Measurements from ENCODE around the gene ARHGEF12.

The ARHGEF12 gene

DNA sequence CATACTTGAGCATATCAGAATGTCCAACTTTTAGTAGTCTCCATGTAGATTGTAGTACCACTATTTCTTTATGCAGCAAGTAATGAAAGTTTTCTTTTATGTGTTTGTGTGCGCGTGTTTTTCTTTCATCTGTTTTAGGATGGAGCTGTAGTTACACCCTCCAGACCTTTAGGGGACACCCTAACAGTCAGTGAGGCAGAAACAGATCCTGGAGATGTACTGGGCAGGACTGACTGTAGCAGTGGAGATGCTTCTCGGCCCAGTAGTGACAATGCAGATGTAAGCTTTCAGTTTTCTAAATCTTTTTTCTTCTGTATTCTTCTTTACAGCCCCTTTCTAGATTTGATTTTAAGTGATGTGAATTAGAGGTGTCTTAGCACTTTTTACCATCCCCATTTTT is 95.4 kb downstream of the ARHGEF12 start:
- no peak for DNase-seq

GRCh38 chr11:120432056-120433018 is 96.1 kb downstream of the ARHGEF12 start:
- no peak for DNase-seq

DNA sequence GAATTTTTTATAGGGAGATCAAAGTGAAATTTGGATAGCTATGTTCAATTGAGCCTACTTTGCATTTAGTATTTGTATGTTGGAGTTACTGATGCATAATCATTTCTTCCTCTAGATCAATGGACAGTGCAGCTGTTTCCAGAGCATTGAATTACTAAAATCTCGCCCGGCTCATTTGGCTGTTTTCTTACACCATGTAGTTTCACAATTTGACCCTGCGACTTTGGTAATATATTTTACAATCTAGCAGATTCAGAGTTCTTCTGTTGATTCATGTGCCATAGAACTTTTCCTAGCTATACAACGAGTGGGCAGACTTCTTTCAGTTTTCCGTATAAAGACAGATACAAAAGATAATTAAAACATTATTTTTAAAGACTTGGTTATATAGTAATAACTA is 105.4 kb downstream of the ARHGEF12 start:
- no peak for DNase-seq

DNA sequence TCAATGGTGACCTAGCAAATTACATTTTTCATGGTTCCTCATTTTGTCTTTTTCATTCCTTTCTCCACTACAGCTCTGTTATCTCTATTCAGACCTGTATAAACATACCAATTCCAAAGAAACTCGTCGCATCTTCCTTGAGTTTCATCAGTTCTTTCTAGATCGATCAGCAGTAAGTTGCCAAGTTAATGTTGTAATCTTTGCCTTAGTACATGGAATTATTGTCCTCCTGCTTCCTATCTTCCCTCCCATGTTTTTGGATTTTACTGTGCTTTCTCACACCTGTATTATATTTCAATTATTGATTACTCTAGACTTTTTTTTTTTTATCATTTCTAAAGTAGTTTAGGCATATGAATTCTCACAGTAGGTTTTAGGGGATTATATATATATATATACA is 105.8 kb downstream of the ARHGEF12 start:
- no peak for DNase-seq

DNA sequence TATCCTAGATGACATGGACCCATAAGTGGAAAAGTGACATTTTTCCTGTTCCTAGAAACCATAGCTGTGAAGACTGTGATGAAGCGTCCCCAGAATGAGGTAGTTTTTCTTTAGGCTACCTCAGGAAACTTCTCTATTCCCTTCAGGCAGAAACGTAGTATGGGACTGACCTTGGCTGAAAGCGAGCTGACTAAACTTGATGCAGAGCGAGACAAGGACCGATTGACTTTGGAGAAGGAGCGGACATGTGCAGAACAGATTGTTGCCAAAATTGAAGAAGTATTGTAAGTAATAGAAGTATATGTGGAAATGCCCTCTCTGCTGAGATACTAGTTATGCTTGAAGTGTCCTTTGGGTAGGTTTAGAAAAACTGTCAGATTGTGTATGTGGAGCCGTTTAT is 110.6 kb downstream of the ARHGEF12 start:
- no peak for DNase-seq

DNA sequence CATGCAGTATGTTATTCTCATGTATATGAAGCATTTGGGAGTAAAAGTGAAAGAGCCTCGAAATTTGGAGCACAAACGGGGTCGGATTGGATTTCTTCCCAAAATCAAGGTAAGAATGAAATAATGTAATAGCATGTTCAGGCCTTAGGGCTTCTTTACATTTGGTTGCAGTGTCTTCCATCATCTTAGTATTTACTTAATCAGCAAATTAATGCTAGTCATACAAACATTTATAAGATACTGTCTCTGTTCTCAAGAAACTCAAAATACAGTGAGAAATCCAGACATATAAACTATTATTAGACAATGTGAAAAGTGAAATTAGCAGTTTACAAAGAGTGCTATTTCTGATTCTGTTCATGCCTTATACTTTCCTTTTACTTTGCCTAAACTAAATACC is 112.0 kb downstream of the ARHGEF12 start:
- DNase-seq = no peak

- no peak for DNase-seq
These were observed 119.3 kb downstream of the ARHGEF12 start for GRCh38 chr11:120455487-120455886.

- no peak for DNase-seq
These were observed 121.8 kb downstream of the ARHGEF12 start for GRCh38 chr11:120457996-120458395.

GRCh38 chr11:120462825-120463224 is 126.6 kb downstream of the ARHGEF12 start:
- DNase-seq = no peak

DNA sequence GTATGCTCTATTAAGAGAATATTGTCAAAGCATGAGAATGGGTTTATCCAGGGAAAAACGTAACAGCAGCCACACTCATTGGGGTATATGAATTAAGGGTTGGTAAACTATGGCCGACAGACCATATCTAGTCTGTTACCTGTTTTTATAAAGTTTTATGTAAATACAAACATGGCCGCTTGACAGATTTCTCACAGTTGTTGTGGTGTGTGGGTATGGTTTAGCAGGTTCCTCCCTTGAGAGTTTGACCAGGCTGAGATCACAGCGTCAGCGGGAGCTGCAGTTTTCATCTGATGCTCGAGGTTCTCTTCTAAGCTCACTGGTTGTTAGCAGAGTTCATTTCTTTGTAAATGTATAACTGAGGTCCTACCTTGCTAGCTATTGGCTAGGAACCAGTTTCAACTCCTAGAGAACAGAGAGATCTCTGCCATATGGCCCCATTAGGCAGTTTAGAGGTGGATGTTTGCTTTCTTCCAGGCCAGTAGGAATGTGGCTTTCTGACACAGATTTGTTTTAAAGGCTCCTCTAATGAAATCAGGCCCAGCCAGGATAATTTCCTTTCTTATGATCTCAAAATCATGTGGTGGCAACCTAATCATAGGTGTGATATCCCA is 129.8 kb downstream of the ARHGEF12 start:
- DNase-seq = no peak

- no peak for DNase-seq
These were observed 131.4 kb downstream of the ARHGEF12 start for GRCh38 chr11:120467627-120468026.

DNA sequence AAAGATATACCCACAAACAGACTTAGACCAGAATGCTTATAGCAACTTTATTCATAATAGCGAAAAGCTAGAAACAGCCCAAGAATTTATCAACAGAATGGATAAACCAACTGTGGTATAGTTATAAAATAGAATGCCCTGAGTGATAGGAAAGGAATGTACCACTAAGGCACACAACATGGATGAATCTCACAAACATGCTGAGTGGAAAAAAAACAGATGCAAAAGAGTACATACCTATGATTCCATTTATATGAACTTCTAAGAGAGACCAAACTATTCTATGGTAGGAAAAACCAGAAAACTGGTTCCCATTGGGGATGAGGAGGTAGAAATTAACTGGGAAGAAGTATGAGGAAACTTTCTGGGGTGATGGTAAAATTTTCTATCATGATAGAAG is 134.9 kb downstream of the ARHGEF12 start:
- DNase-seq = no peak

DNA sequence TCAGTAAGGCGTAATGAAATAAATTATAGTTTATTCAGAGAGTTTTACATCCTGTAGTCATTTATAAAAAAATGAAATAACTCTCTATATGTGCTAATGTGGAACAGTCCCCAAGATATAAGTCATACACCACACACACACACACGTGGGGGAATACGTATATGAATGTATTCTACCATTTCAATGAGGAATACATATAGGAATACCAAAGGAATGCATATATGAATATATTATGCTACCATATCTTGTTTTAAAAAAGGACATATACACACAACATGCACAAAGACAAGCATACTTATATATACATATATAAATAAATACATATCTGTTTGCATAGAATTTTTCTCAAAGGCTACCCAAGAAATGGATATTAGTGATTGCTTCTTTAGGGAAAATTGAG is 135.8 kb downstream of the ARHGEF12 start:
- no peak for DNase-seq

DNA sequence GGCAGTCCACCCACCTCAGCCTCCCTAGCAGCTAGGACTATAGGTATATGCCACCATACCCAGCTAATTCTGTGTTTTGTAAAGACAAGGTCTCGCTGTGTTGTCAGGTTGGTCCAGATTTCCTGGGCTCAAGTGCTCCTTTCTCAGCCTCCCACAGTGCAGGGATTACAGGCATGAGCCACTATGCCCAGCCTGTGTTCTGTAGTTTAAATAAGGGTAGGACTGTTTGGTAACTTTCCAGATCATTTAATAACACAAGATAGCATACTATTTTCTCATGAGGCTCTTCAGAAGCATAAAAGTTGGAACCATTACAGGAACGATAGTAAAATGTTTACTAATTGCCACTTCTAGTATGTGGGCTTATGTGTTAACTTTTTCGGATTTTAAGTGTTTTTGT is 137.3 kb downstream of the ARHGEF12 start:
- DNase-seq = no peak

- no peak for DNase-seq
These were observed 145.9 kb downstream of the ARHGEF12 start for GRCh38 chr11:120482149-120482548.

GRCh38 chr11:120484722-120485121 is 148.5 kb downstream of the ARHGEF12 start:
- DNase-seq = no peak

- no peak for DNase-seq
These were observed 149.9 kb downstream of the ARHGEF12 start for GRCh38 chr11:120486138-120486537.

GRCh38 chr11:120489799-120490198 is 153.6 kb downstream of the ARHGEF12 start:
- DNase-seq = no peak

GRCh38 chr11:120492486-120492885 is 156.3 kb downstream of the ARHGEF12 start:
- no peak for DNase-seq

DNA sequence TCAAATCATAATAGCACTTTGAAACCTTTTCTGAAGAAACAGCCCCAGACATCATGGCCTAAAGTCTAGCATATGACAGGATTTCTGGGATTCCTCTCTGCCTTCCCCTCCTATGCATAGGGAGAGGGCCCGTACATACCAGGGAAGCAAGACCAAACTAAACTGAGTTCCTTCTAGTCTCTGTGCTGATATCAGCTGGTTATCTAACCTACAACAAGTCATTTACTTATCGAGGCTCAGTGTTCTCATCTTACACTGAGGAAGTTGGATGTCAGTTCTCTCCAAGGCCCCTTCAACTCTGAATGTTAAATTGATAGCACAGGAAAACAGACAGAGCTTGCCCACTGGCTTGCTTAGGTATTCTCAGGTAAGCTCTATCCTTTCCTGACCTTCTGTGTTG is 158.4 kb downstream of the ARHGEF12 start:
- no peak for DNase-seq

- DNase-seq = no peak
These were observed 162.9 kb downstream of the ARHGEF12 start for GRCh38 chr11:120499088-120499487.

GRCh38 chr11:120499859-120500258 is 163.6 kb downstream of the ARHGEF12 start:
- DNase-seq = no peak

DNA sequence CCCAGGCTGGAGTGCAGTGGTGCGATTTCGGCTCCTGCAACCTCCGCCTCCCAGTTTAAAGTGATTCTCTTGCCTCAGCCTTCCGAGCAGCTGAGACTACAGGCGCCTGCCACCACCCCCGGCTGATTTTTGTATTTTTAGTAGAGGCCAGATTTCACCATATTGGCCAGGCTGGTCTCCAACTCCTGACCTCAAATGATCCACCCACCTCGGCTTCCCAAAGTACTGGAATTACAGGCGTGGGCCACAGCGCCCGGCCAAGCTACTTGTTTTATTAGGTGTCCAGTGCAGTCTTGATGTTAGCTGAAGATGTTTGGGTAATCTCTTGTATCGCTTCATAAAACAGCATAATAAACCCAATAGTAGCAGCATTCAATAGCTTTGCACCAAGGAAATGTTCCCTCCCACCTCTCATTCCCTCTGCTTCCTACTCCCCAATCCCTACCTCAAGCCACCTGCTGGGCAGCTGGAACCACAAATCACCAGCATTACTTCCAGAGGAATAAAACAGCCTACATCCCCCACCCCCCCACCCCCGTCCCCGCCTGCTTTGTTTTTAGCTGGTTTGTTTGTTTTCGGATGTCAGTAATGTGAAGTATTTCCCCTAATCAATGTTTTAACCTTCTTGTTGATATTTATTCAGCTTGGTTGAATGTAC is 164.3 kb downstream of the ARHGEF12 start:
- no peak for DNase-seq

GRCh38 chr11:120501440-120501839 is 165.2 kb downstream of the ARHGEF12 start:
- no peak for DNase-seq

Measured in NK-92 treated with Interleukin-12 subunit alpha and Interleukin-12 subunit beta, amount 100 ng/mL, for 24 hours (cell line).